Measurements from ENCODE around the gene PRR35. TPM values are rescaled to one million over a fixed set of nuclear protein-coding genes. Genes with fewer than 3 reads are reported as not detected.

PRR35 gene
- total RNA-seq, 2 donors from 2014 or later: 0.42 TPM; not detected in 1

DNA sequence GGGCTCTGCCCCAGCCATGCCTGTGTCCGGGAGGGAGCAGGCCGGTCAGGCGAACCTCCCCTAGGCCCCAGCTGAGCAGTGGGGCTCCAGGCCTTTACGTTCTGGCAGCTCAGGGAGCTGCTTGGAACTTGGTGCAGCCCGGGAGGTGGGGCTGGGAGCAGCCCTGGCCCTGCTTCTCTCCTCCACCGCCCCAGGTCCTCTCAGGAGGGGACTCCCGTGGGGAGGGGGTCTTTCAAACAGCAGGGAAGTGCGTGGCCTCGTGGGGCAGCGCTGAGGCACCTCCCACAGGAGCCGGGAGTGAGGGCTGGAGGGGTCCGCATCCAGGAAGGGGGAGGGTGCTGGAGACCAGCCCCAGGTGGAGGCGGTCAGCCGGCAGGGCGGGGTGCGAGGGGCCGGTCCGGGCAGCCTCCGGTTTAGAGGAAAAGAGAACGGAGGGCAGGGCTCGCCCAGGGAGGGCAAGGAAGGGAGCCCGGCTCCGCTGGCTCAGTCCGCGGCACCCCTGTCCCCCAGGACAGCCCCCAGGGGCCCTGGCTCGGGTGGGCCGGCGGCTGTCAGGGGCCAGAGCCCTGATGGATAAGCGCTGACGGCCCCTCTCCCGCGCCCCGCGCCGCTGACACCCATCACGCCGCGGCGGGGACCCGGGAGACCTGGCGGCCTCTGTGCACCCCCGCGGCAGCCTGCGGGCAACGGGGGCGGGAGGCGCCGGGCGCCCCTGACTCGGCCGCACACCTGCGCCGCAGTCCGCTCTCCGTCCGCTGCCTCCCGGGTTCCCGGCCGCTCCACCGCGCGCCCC, 587 bp upstream of the PRR35 start:
- Histone ChIP-seq H3K4me1 (ENCODE audit: control insufficient read depth in 1 of 2, low read depth in 2 of 2) (no peaks in the 10 kb centered on the region), H3K9me3 (no peaks in the 10 kb centered on the region), H3K4me3 (no peak overlapping the region), H3K36me3 (no peaks in the 10 kb centered on the region), H3K27me3 (replicated peaks; ENCODE audit: insufficient read depth) (no peaks in the 10 kb centered on the region), H3K27ac (no peak overlapping the region)
- TF ChIP-seq, protein P1, sequence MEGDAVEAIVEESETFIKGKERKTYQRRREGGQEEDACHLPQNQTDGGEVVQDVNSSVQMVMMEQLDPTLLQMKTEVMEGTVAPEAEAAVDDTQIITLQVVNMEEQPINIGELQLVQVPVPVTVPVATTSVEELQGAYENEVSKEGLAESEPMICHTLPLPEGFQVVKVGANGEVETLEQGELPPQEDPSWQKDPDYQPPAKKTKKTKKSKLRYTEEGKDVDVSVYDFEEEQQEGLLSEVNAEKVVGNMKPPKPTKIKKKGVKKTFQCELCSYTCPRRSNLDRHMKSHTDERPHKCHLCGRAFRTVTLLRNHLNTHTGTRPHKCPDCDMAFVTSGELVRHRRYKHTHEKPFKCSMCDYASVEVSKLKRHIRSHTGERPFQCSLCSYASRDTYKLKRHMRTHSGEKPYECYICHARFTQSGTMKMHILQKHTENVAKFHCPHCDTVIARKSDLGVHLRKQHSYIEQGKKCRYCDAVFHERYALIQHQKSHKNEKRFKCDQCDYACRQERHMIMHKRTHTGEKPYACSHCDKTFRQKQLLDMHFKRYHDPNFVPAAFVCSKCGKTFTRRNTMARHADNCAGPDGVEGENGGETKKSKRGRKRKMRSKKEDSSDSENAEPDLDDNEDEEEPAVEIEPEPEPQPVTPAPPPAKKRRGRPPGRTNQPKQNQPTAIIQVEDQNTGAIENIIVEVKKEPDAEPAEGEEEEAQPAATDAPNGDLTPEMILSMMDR (IDR thresholded peaks at IDR 0.05): no peak
- DNase-seq (ENCODE audit: low spot score): no peak
- ATAC-seq (ENCODE audit: insufficient number of reproducible peaks, low FRiP score, low read depth): no peak

DNA sequence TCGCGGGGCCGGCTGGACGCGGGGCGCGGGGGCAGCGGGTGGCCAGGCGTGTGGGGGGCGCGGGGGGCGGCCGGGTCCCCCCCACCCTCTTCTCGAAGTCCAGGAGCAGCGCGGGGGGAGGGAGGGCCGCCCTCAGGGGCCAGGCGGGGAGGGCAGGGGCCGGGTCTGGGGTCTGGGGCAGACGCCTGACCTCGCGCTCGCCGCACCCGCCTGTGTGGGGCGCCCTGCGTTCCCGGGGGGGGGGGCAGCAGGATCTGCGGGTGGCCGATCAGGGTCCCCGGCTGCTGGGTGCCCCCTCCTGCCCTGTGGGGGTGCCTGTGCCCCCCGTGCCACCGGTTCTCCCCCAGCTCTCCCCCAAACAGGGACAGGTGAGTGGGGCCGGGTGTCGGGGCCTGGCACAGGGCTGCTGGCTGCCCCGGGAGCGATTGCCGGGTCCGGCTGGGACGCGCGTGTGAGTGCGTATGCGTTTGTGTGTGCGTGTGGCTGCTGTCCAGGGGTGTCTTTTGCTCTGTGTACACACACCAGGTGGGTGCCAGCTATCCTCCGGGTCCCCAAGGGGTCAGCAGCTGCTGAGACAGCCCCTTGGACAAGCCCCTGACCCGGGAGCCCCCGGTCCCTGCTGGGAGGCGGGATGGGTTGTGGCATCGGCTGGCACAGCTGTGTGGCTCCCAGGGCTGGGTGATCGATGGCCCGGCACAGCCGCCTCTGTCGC, 663 bp downstream of the PRR35 start:
- TF ChIP-seq, protein P1 (IDR thresholded peaks at IDR 0.05): no peak
- DNase-seq (ENCODE audit: low spot score): no peak
- Histone ChIP-seq H3K27me3 (replicated peaks; ENCODE audit: insufficient read depth) (no peaks in the 10 kb centered on the region), H3K4me1 (ENCODE audit: control insufficient read depth in 1 of 2, low read depth in 2 of 2) (peaks cover under 1 to 6% of the 10 kb centered on the region in 2 donors), H3K9me3 (no peaks in the 10 kb centered on the region), H3K4me3 (no peak overlapping the region), H3K36me3 (no peaks in the 10 kb centered on the region), H3K27ac (no peak overlapping the region)
- no peak for ATAC-seq (ENCODE audit: insufficient number of reproducible peaks, low FRiP score, low read depth)

DNA sequence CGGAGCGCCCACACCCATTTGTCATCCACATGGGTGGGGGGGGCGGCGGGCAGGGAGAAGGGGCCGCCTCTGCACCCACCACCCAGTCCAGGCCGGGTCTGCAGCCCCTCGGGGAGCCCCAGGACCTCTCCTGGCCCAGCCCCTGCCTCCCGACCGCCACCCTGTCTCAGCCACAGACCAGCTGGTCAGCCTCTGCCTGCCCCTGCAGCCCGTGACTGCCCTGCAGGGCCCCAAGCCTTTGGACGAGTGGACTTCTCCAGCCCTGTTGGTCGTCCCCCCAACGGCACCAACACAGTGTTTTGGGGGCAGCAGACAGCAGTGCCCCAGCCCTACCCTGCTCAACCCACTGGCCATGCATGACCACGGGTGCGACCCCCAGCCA, 1.2 kb downstream of the PRR35 start:
- no peaks in the 10 kb centered on the region for H3K27me3 ChIP-seq (replicated peaks; ENCODE audit: insufficient read depth)
- no peak for DNase-seq (ENCODE audit: low spot score)
- H3K4me3 ChIP-seq: no peak overlapping the region
- no peaks in the 10 kb centered on the region for H3K36me3 ChIP-seq
- no peak overlapping the region for H3K27ac ChIP-seq
- peaks cover 6 to 12% of the 10 kb centered on the region in 2 donors for H3K4me1 ChIP-seq (ENCODE audit: control insufficient read depth in 1 of 2, low read depth in 2 of 2)
- no peak for ATAC-seq (ENCODE audit: insufficient number of reproducible peaks, low FRiP score, low read depth)
- TF ChIP-seq, protein P1 (IDR thresholded peaks at IDR 0.05): no peak
- no peaks in the 10 kb centered on the region for H3K9me3 ChIP-seq

DNA sequence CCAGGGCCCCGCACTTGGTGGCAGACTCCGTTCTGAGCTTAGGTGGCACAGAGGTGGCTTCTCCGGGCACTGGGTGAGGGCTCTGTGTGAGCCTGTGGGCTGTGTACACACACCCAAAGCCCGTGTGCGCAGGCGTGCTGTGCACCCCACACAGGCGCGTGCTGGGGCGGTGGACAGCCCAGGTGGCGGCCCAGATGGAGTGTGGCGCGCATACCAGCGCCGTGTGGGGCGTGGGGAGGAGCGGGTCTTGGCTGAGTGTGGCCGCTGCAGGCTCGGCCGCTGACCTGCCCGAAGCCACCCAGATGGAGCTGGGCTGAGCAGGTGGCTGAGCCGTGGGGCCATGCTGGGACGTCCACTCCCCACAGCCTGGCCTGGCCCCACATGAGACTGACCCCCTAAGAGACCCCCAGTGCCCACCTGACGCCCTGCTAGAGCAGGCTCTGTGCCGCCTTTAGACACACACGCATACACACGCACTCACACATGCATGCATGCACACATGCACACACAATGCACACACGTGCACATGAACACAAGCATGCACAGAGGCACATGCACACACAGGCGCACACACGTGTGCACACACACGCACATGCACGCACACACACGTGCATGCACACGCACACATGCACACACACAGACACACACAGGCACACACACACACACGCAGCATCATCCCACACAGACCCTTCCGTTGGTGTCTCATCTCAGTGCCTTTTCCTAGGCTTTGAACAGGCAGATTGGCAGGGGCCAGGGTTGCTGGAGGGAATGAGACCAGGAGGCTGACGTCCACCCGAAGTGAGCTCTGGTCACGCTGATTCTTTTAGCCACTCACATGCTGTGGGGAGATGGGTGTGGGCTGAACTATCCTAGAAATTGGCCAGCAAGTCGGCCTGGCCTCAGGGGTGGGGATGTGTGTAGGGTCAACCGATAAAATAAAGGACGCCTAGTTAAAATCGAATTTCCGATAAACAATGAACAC, 2.1 kb downstream of the PRR35 start:
- peaks cover 14 to 20% of the 10 kb centered on the region in 2 donors for H3K4me1 ChIP-seq (ENCODE audit: control insufficient read depth in 1 of 2, low read depth in 2 of 2)
- H3K27ac ChIP-seq: no peak overlapping the region
- DNase-seq (ENCODE audit: low spot score) (no peak), ATAC-seq (ENCODE audit: insufficient number of reproducible peaks, low FRiP score, low read depth) (no peak)
- H3K36me3 ChIP-seq: no peaks in the 10 kb centered on the region
- no peak overlapping the region for H3K4me3 ChIP-seq
- H3K9me3 ChIP-seq: no peaks in the 10 kb centered on the region
- TF ChIP-seq, protein P1 (IDR thresholded peaks at IDR 0.05): no peak
- no peaks in the 10 kb centered on the region for H3K27me3 ChIP-seq (replicated peaks; ENCODE audit: insufficient read depth)

Data from thoracic aorta (tissue), 2 donors.